Glomerular visceral epithelial cell (primary cell): Measurements from ENCODE around the gene SYNJ2.

Experiments
- DNase-seq: peaks from one replicate; pipeline ENCODE4 v3.0.0-alpha.2; 2016; ENCODE audit errors: extremely low spot score

SYNJ2 gene

GRCh38 chr6:157982102-157982562, 469 bp downstream of the SYNJ2 start:
- DNase-seq, result peak; percentile 40

- peak; percentile 53 for DNase-seq
Measured at GRCh38 chr6:157982563-157983405, 1.1 kb downstream of the SYNJ2 start.

- DNase-seq, result no peak
Measured at GRCh38 chr6:157983406-157984119, 1.9 kb downstream of the SYNJ2 start.

GRCh38 chr6:157984128-157984527, 2.5 kb downstream of the SYNJ2 start:
- no peak for DNase-seq

- no peak for DNase-seq
Measured at GRCh38 chr6:157984686-157985225, 3.1 kb downstream of the SYNJ2 start.

GRCh38 chr6:157985378-157986155, 3.9 kb downstream of the SYNJ2 start:
- DNase-seq, result no peak

GRCh38 chr6:157987788-157988699, 6.4 kb downstream of the SYNJ2 start:
- no peak for DNase-seq

GRCh38 chr6:157988700-157989063, 7.0 kb downstream of the SYNJ2 start:
- no peak for DNase-seq

GRCh38 chr6:157989541-157990289, 8.1 kb downstream of the SYNJ2 start:
- peak; percentile 96 for DNase-seq

GRCh38 chr6:157990321-157991066, 8.8 kb downstream of the SYNJ2 start:
- no peak for DNase-seq

- no peak for DNase-seq
Measured at GRCh38 chr6:157991067-157991432, 9.4 kb downstream of the SYNJ2 start.

- DNase-seq, result no peak
Measured at GRCh38 chr6:157993076-157993475, 11.4 kb downstream of the SYNJ2 start.

- DNase-seq, result peak; percentile 23
Measured at GRCh38 chr6:157994125-157994795, 12.6 kb downstream of the SYNJ2 start.

GRCh38 chr6:157995458-157995857, 13.8 kb downstream of the SYNJ2 start:
- DNase-seq, result no peak

- DNase-seq, result no peak
Measured at GRCh38 chr6:157996201-157996712, 14.6 kb downstream of the SYNJ2 start.

GRCh38 chr6:157996918-157997702, 15.4 kb downstream of the SYNJ2 start:
- DNase-seq, result no peak

- no peak for DNase-seq
Measured at GRCh38 chr6:157997893-157998608, 16.4 kb downstream of the SYNJ2 start.
